ENCODE data around the gene PALD1. TPM values are rescaled to one million over a fixed set of nuclear protein-coding genes. Genes with fewer than 3 reads are reported as not detected.

PALD1 gene
- total and polyA plus RNA-seq, 2 of the 4 experiments (the other 2 are of a cell fraction): 0.12 to 0.18 TPM

- in situ Hi-C loops (cut with MboI; ENCODE audit: low sequenced_read_pairs): no loop called here
- DNase-seq: no peak
- H2BK15ac ChIP-seq (ENCODE audit: low read depth, low read length): no peak overlapping the region
- H3K4ac ChIP-seq (ENCODE audit: low read depth, low read length): no peak overlapping the region
- H3K4me2 ChIP-seq (ENCODE audit: low read depth, low read length): no peak overlapping the region
- H3K23ac ChIP-seq (ENCODE audit: low read depth, low read length): no peak overlapping the region
- intact Hi-C loops (cut with micrococcal nuclease): no loop called here
- H2AK9ac ChIP-seq (replicated peaks; ENCODE audit: low read depth, low read length, poor library complexity): no peak overlapping the region
- ChIA-PET POLR2A (ENCODE audit: unreplicated experiment) (no interaction called here), CTCF (no interaction called here)
- H3K27me3 ChIP-seq (ENCODE audit: control insufficient read depth, insufficient read depth, low read length): peaks cover 29% of the 10 kb centered on the region
- H3K4me1 ChIP-seq (ENCODE audit: control insufficient read depth, insufficient read depth, low read length): no peaks in the 10 kb centered on the region
- no peak overlapping the region for H3K27ac ChIP-seq (ENCODE audit: insufficient read depth, low read length)
- dilution Hi-C loops (cut with HindIII; ENCODE audit: low sequenced_read_pairs, unreplicated experiment): no loop called here
- H3K14ac ChIP-seq (replicated peaks; ENCODE audit: low read depth, low read length): no peak overlapping the region
- H3K9ac ChIP-seq (ENCODE audit: low read depth, low read length): no peak overlapping the region
- no peaks in the 10 kb centered on the region for H3K9me3 ChIP-seq (ENCODE audit: control insufficient read depth, insufficient read depth, low read length)
- no CpG with 5 or more reads among the region's 8 CpGs for WGBS, 2 experiments (ENCODE audit: extremely low coverage in 2 of 2, insufficient read length in 1 of 2)
- no peak overlapping the region for H2BK120ac ChIP-seq (ENCODE audit: low read depth, low read length)
- H2BK20ac ChIP-seq (ENCODE audit: low read depth, low read length): no peak overlapping the region
- no peak overlapping the region for H2BK5ac ChIP-seq (ENCODE audit: low read depth, low read length, poor library complexity, severe bottlenecking)
- no peak overlapping the region for H2AK5ac ChIP-seq (ENCODE audit: low read depth, low read length)
- no peaks in the 10 kb centered on the region for H4K20me1 ChIP-seq (ENCODE audit: insufficient read depth, low read length)
- ATAC-seq (ENCODE audit: low read depth): no peak
- H3K56ac ChIP-seq (ENCODE audit: extremely low read depth, insufficient read depth, low read length): no peak overlapping the region
- no peak overlapping the region for H3K4me3 ChIP-seq (ENCODE audit: insufficient read depth, low read depth, low read length)
- H2AFZ ChIP-seq (replicated peaks; ENCODE audit: low read length, poor library complexity): no peak overlapping the region
- BruUV-seq (replicated peaks): no TSS peak
- no peaks in the 10 kb centered on the region for H3K36me3 ChIP-seq (ENCODE audit: control insufficient read depth, insufficient read depth, low read length)
- TF ChIP-seq FOS (IDR thresholded peaks at IDR 0.05; ENCODE audit: low read depth, low read length): no peak
- TF ChIP-seq ELK1 (IDR thresholded peaks at IDR 0.05; ENCODE audit: borderline replicate concordance, low read depth, low read length): no peak
- no peak for TF ChIP-seq CTCF (conservative IDR thresholded peaks at IDR 0.05; ENCODE audit: low read depth, low read length)
- no peak for TF ChIP-seq CHD1 (IDR thresholded peaks at IDR 0.05; ENCODE audit: low read depth, low read length)
- H3K79me1 ChIP-seq (ENCODE audit: low read depth in 1 of 2, low read length in 2 of 2): no peaks in the 10 kb centered on the region
- H4K5ac ChIP-seq (ENCODE audit: low read depth, low read length): no peak overlapping the region
- no peaks in the 10 kb centered on the region for H3K9me1 ChIP-seq (ENCODE audit: insufficient read depth, low read length)
- H4K91ac ChIP-seq (ENCODE audit: insufficient read depth, low read depth, low read length): no peak overlapping the region
- H3K18ac ChIP-seq (ENCODE audit: low read depth, low read length): no peak overlapping the region
- no peak overlapping the region for H4K8ac ChIP-seq (ENCODE audit: low read depth in 2 of 2, low read length in 2 of 2)
Measured at GRCh38 chr10:70599319-70599718, 120.8 kb downstream of the PALD1 start.

All from IMR-90 (cell line).